Measurements from ENCODE around the gene DSCAML1. TPM values are rescaled to one million over a fixed set of nuclear protein-coding genes. Genes with fewer than 3 reads are reported as not detected.

Gene DSCAML1
- total and polyA plus RNA-seq, 4 experiments from 2014 or later: 1.00 to 1.0 TPM; not detected in 2

- Histone ChIP-seq H3K27ac (ENCODE audit: low read depth, low read length) (no peak overlapping the region), H3K4me1 (ENCODE audit: insufficient read depth, low read length) (no peaks in the 10 kb centered on the region), H3K27me3 (ENCODE audit: insufficient read depth, low read length) (no peaks in the 10 kb centered on the region), H3K36me3 (ENCODE audit: insufficient read depth, low read length) (no peaks in the 10 kb centered on the region), H3K9me3 (ENCODE audit: control insufficient read depth in 1 of 2, low read length in 2 of 2) (no peaks in the 10 kb centered on the region), H3K4me3 (ENCODE audit: low read length in 2 of 2) (no peak overlapping the region)
- Mint-ChIP-seq H3K4me3 (no peak overlapping the region), H3K4me1 (no peaks in the 10 kb centered on the region), H3K36me3 (no peaks in the 10 kb centered on the region), H3K27me3 (peaks cover 3 to 4% of the 10 kb centered on the region in 2 donors), H3K9me3 (peaks cover 0 to 2% (median 0%) of the 10 kb centered on the region in 8 donors), H3K27ac (no peak overlapping the region)
- ChIA-PET CTCF (ENCODE audit: partially characterized antibody) (no interaction called here), POLR2A (ENCODE audit: partially characterized antibody) (no interaction called here)
- intact Hi-C loops (cut with micrococcal nuclease): no loop called here
- DNase-seq: no peak
Measured at GRCh38 chr11:117467770-117468169, 329.2 kb downstream of the DSCAML1 start.

DNA sequence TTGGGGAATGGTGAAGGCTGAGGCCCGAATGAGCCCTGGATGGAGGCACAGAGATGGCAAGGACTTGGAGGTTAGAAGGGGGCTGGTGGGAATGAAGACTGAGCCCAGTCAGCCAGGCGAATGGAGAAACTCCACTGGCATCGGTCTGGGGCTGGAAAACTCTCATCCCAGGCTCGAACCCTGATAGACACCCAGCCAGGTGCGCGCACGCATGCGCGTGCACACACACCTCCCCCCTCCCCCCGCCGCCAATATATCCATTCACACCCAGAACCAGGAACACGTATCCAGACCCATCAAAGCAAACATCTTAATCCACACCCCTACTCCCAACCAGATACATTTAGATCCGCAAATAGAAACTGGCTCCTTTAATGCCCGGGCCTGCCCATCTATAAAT is 330.1 kb downstream of the DSCAML1 start:
- H3K4me1 Mint-ChIP-seq: no peaks in the 10 kb centered on the region
- intact Hi-C loops (cut with micrococcal nuclease): no loop called here
- ChIA-PET CTCF (ENCODE audit: partially characterized antibody) (no interaction called here), POLR2A (ENCODE audit: partially characterized antibody) (no interaction called here)
- no peaks in the 10 kb centered on the region for H3K4me1 ChIP-seq (ENCODE audit: insufficient read depth, low read length)
- no peak for DNase-seq
- no peaks in the 10 kb centered on the region for H3K27me3 ChIP-seq (ENCODE audit: insufficient read depth, low read length)
- no peak overlapping the region for H3K27ac Mint-ChIP-seq
- no peak overlapping the region for H3K4me3 ChIP-seq (ENCODE audit: low read length in 2 of 2)
- peaks cover 2 to 3% of the 10 kb centered on the region in 2 donors for H3K27me3 Mint-ChIP-seq
- no peak overlapping the region for H3K27ac ChIP-seq (ENCODE audit: low read depth, low read length)
- H3K4me3 Mint-ChIP-seq: no peak overlapping the region
- no peaks in the 10 kb centered on the region for H3K36me3 Mint-ChIP-seq
- peaks cover 0 to 2% (median 0%) of the 10 kb centered on the region in 8 donors for H3K9me3 Mint-ChIP-seq
- H3K9me3 ChIP-seq (ENCODE audit: control insufficient read depth in 1 of 2, low read length in 2 of 2): no peaks in the 10 kb centered on the region
- H3K36me3 ChIP-seq (ENCODE audit: insufficient read depth, low read length): no peaks in the 10 kb centered on the region

- H3K27ac Mint-ChIP-seq: no peak overlapping the region
- peaks cover 0 to 6% of the 10 kb centered on the region in 2 donors for H3K27me3 Mint-ChIP-seq
- ChIA-PET CTCF (ENCODE audit: partially characterized antibody) (interaction anchor here (0.6 kb wide), 1 partner anchor 40 kb away, joined by 3 read pairs; no protein-coding TSS in a partner anchor), POLR2A (ENCODE audit: partially characterized antibody) (no interaction called here)
- intact Hi-C loops (cut with micrococcal nuclease): no loop called here
- no peak overlapping the region for H3K4me3 ChIP-seq (ENCODE audit: low read length in 2 of 2)
- no peaks in the 10 kb centered on the region for H3K36me3 ChIP-seq (ENCODE audit: insufficient read depth, low read length)
- no peaks in the 10 kb centered on the region for H3K4me1 ChIP-seq (ENCODE audit: insufficient read depth, low read length)
- no peak for DNase-seq
- H3K36me3 Mint-ChIP-seq: no peaks in the 10 kb centered on the region
- H3K4me1 Mint-ChIP-seq: no peaks in the 10 kb centered on the region
- no peak overlapping the region for H3K4me3 Mint-ChIP-seq
- H3K9me3 ChIP-seq (ENCODE audit: control insufficient read depth in 1 of 2, low read length in 2 of 2): no peaks in the 10 kb centered on the region
- H3K27ac ChIP-seq (ENCODE audit: low read depth, low read length): no peak overlapping the region
- H3K27me3 ChIP-seq (ENCODE audit: insufficient read depth, low read length): no peaks in the 10 kb centered on the region
- H3K9me3 Mint-ChIP-seq: no peaks in the 10 kb centered on the region
Measured at GRCh38 chr11:117465236-117465997, 331.6 kb downstream of the DSCAML1 start.

DNA sequence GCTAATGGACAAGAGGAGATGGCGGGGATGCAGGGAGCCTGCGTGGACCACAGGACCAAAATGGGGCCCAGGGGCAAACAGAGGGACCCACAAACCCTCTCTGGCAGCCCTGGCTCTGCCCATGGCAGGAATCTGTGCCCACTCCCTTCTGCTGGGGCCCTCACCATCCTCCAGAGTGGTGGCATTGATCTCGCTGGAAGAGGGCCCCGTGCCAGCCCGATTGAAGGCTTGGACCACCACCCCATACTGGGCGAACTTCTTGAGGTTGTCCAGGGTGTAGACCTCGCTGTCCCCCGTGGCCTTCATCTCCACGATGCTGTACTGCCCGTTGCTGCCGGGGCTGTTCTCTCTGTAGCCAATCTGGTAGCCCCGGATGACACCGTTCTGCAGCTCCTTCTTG is 332.2 kb downstream of the DSCAML1 start:
- Histone ChIP-seq H3K36me3 (ENCODE audit: insufficient read depth, low read length) (no peaks in the 10 kb centered on the region), H3K27me3 (ENCODE audit: insufficient read depth, low read length) (no peaks in the 10 kb centered on the region), H3K27ac (ENCODE audit: low read depth, low read length) (no peak overlapping the region), H3K4me3 (ENCODE audit: low read length in 2 of 2) (no peak overlapping the region), H3K4me1 (ENCODE audit: insufficient read depth, low read length) (no peaks in the 10 kb centered on the region), H3K9me3 (ENCODE audit: control insufficient read depth in 1 of 2, low read length in 2 of 2) (no peaks in the 10 kb centered on the region)
- H3K4me3 Mint-ChIP-seq: no peak overlapping the region
- no peaks in the 10 kb centered on the region for H3K4me1 Mint-ChIP-seq
- intact Hi-C loops (cut with micrococcal nuclease): no loop called here
- no peaks in the 10 kb centered on the region for H3K9me3 Mint-ChIP-seq
- no peaks in the 10 kb centered on the region for H3K36me3 Mint-ChIP-seq
- peaks cover 0 to 6% of the 10 kb centered on the region in 2 donors for H3K27me3 Mint-ChIP-seq
- no peak for DNase-seq
- CTCF ChIA-PET (ENCODE audit: partially characterized antibody): no interaction called here
- POLR2A ChIA-PET (ENCODE audit: partially characterized antibody): no interaction called here
- no peak overlapping the region for H3K27ac Mint-ChIP-seq

GRCh38 chr11:117462864-117463247 is 334.2 kb downstream of the DSCAML1 start:
- no peak for DNase-seq
- Histone ChIP-seq H3K9me3 (ENCODE audit: control insufficient read depth in 1 of 2, low read length in 2 of 2) (no peaks in the 10 kb centered on the region), H3K4me3 (ENCODE audit: low read length in 2 of 2) (no peak overlapping the region), H3K36me3 (ENCODE audit: insufficient read depth, low read length) (no peaks in the 10 kb centered on the region), H3K27me3 (ENCODE audit: insufficient read depth, low read length) (no peaks in the 10 kb centered on the region), H3K4me1 (ENCODE audit: insufficient read depth, low read length) (no peaks in the 10 kb centered on the region), H3K27ac (ENCODE audit: low read depth, low read length) (no peak overlapping the region)
- peaks cover 0 to 6% of the 10 kb centered on the region in 2 donors for H3K27me3 Mint-ChIP-seq
- no peaks in the 10 kb centered on the region for H3K4me1 Mint-ChIP-seq
- H3K36me3 Mint-ChIP-seq: no peaks in the 10 kb centered on the region
- ChIA-PET CTCF (ENCODE audit: partially characterized antibody) (no interaction called here), POLR2A (ENCODE audit: partially characterized antibody) (no interaction called here)
- H3K27ac Mint-ChIP-seq: no peak overlapping the region
- H3K9me3 Mint-ChIP-seq: no peaks in the 10 kb centered on the region
- H3K4me3 Mint-ChIP-seq: no peak overlapping the region
- intact Hi-C loops (cut with micrococcal nuclease): no loop called here

- intact Hi-C loops (cut with micrococcal nuclease): no loop called here
- Mint-ChIP-seq H3K9me3 (no peaks in the 10 kb centered on the region), H3K4me3 (no peak overlapping the region), H3K27ac (no peak overlapping the region), H3K27me3 (peaks cover 0 to 6% of the 10 kb centered on the region in 2 donors), H3K4me1 (no peaks in the 10 kb centered on the region), H3K36me3 (no peaks in the 10 kb centered on the region)
- no peaks in the 10 kb centered on the region for H3K36me3 ChIP-seq (ENCODE audit: insufficient read depth, low read length)
- H3K9me3 ChIP-seq (ENCODE audit: control insufficient read depth in 1 of 2, low read length in 2 of 2): no peaks in the 10 kb centered on the region
- no peak for DNase-seq
- no peaks in the 10 kb centered on the region for H3K4me1 ChIP-seq (ENCODE audit: insufficient read depth, low read length)
- CTCF ChIA-PET (ENCODE audit: partially characterized antibody): no interaction called here
- POLR2A ChIA-PET (ENCODE audit: partially characterized antibody): no interaction called here
- H3K27me3 ChIP-seq (ENCODE audit: insufficient read depth, low read length): no peaks in the 10 kb centered on the region
- H3K27ac ChIP-seq (ENCODE audit: low read depth, low read length): no peak overlapping the region
- H3K4me3 ChIP-seq (ENCODE audit: low read length in 2 of 2): no peak overlapping the region
Measured at GRCh38 chr11:117462183-117462863, 334.7 kb downstream of the DSCAML1 start.

- H3K27me3 ChIP-seq (ENCODE audit: insufficient read depth, low read length): no peaks in the 10 kb centered on the region
- no peaks in the 10 kb centered on the region for H3K36me3 ChIP-seq (ENCODE audit: insufficient read depth, low read length)
- Mint-ChIP-seq H3K9me3 (no peaks in the 10 kb centered on the region), H3K36me3 (no peaks in the 10 kb centered on the region), H3K27me3 (peaks cover 0 to 6% of the 10 kb centered on the region in 2 donors), H3K4me3 (no peak overlapping the region), H3K27ac (no peak overlapping the region), H3K4me1 (no peaks in the 10 kb centered on the region)
- intact Hi-C loops (cut with micrococcal nuclease): no loop called here
- H3K4me1 ChIP-seq (ENCODE audit: insufficient read depth, low read length): no peaks in the 10 kb centered on the region
- no peak overlapping the region for H3K27ac ChIP-seq (ENCODE audit: low read depth, low read length)
- ChIA-PET POLR2A (ENCODE audit: partially characterized antibody) (no interaction called here), CTCF (ENCODE audit: partially characterized antibody) (no interaction called here)
- no peaks in the 10 kb centered on the region for H3K9me3 ChIP-seq (ENCODE audit: control insufficient read depth in 1 of 2, low read length in 2 of 2)
- no peak for DNase-seq
- H3K4me3 ChIP-seq (ENCODE audit: low read length in 2 of 2): no peak overlapping the region
Measured at GRCh38 chr11:117461396-117462182, 335.4 kb downstream of the DSCAML1 start.
